GM23338 (cell line): ENCODE results near the gene FOXF1. TPM values are rescaled to one million over a fixed set of nuclear protein-coding genes. Genes with fewer than 3 reads are reported as not detected.

Source experiments
- ATAC-seq: fragments of 200-7000 bp; cut with Tn5 transposase; 3 replicates; pipeline ENCODE4 v1.9.1; 2020
- DNase-seq: peaks from one replicate; pipeline ENCODE4 v3.0.0-alpha.2; 2015; ENCODE audit warnings: low spot score
- H2AFZ ChIP-seq: fragments of 200-600 bp; sonication (generic); 2 replicates; pipeline ENCODE4 v1.8.0; 2016; ENCODE audit warnings: antibody characterized with exemption, mild to moderate bottlenecking, moderate library complexity
- H3F3A ChIP-seq: fragments of 200-600 bp; sonication (generic); replicated peaks from 2 replicates; pipeline ENCODE4 v1.8.0; 2017; ENCODE audit warnings: antibody characterized with exemption, mixed run types, low read depth
- H3K27ac ChIP-seq: fragments of 200-600 bp; sonication (generic); 2 replicates; pipeline ENCODE4 v1.6.1; 2016; ENCODE audit warnings: low read depth
- H3K27me3 ChIP-seq: fragments of 200-600 bp; sonication (generic); 2 replicates; pipeline ENCODE4 v1.8.0; 2016; ENCODE audit warnings: mild to moderate bottlenecking, mixed run types, moderate library complexity; ENCODE audit not compliant: insufficient read depth
- H3K36me3 ChIP-seq: fragments of 200-600 bp; sonication (generic); 2 replicates; pipeline ENCODE4 v1.8.0; 2016; ENCODE audit warnings: mild to moderate bottlenecking; ENCODE audit not compliant: insufficient read depth
- H3K4me1 ChIP-seq: fragments of 200-600 bp; sonication (generic); 2 replicates; pipeline ENCODE4 v1.8.0; 2016; ENCODE audit warnings: mild to moderate bottlenecking, moderate library complexity; ENCODE audit not compliant: insufficient read depth
- H3K4me2 ChIP-seq: fragments of 200-600 bp; sonication (generic); 2 replicates; pipeline ENCODE4 v1.7.1; 2017; ENCODE audit warnings: mixed run types
- H3K4me3 ChIP-seq: fragments of 200-600 bp; sonication (generic); 2 replicates; pipeline ENCODE4 v1.6.1; 2016; ENCODE audit warnings: mixed run types
- H3K79me2 ChIP-seq: fragments of 200-600 bp; sonication (generic); replicated peaks from 2 replicates; pipeline ENCODE4 v1.8.0; 2017; ENCODE audit warnings: mild to moderate bottlenecking; ENCODE audit not compliant: insufficient read depth
- H3K9me2 ChIP-seq: fragments of 200-600 bp; sonication (generic); 2 replicates; pipeline ENCODE4 v1.8.0; 2017; ENCODE audit not compliant: insufficient read depth
- H4K20me1 ChIP-seq: fragments of 200-600 bp; sonication (generic); replicated peaks from 2 replicates; pipeline ENCODE4 v1.8.0; 2017; ENCODE audit warnings: mild to moderate bottlenecking; ENCODE audit not compliant: insufficient read depth
- H3K27ac Mint-ChIP-seq: 2 replicates; pipeline ENCODE4 v1.8.0; 2020; ENCODE audit warnings: inconsistent platforms, mild to moderate bottlenecking, moderate library complexity, mixed read lengths
- H3K27me3 Mint-ChIP-seq: 3 replicates; pipeline ENCODE4 v1.8.0; 2022; ENCODE audit warnings: low read depth, mild to moderate bottlenecking, moderate library complexity, mixed read lengths, inconsistent platforms; ENCODE audit not compliant: insufficient read depth, poor library complexity
- H3K36me3 Mint-ChIP-seq: 3 replicates; pipeline ENCODE4 v1.8.0; 2021; ENCODE audit warnings: low read depth, mild to moderate bottlenecking, inconsistent platforms, moderate library complexity, mixed read lengths
- H3K4me1 Mint-ChIP-seq: 3 replicates; pipeline ENCODE4 v1.8.0; 2020; ENCODE audit warnings: mild to moderate bottlenecking, inconsistent platforms, mixed read lengths
- H3K4me3 Mint-ChIP-seq: 3 replicates; pipeline ENCODE4 v1.8.0; 2021; ENCODE audit warnings: moderate library complexity, mild to moderate bottlenecking, inconsistent platforms, mixed read lengths
- H3K9me3 Mint-ChIP-seq: 3 replicates; pipeline ENCODE4 v1.8.0; 2020; ENCODE audit warnings: moderate library complexity, mild to moderate bottlenecking, inconsistent platforms, mixed read lengths
- CREB1 ChIP-seq: fragments of 250-450 bp; sonication (Bioruptor Pico); IDR thresholded peaks from 2 replicates; pipeline ENCODE4 v1.5.0; 2020; ENCODE audit warnings: low read depth, mild to moderate bottlenecking, moderate library complexity
- EZH2 ChIP-seq: fragments of 200-600 bp; sonication (generic); IDR thresholded peaks from one replicate; pipeline ENCODE4 v1.8.0; 2017; ENCODE audit warnings: antibody characterized with exemption, mild to moderate bottlenecking, low read depth; ENCODE audit not compliant: unreplicated experiment
- EZH2phosphoT487 ChIP-seq: fragments of 200-600 bp; sonication (generic); IDR thresholded peaks from one replicate; pipeline ENCODE4 v1.8.1; 2018; ENCODE audit warnings: antibody characterized with exemption; ENCODE audit not compliant: unreplicated experiment
- JUNB ChIP-seq: IDR thresholded peaks from one replicate; pipeline ENCODE4 v1.6.1; 2016; ENCODE audit warnings: antibody characterized with exemption; ENCODE audit not compliant: unreplicated experiment
- NANOG ChIP-seq: IDR thresholded peaks from 2 replicates; pipeline ENCODE4 v1.6.1; 2016; ENCODE audit warnings: antibody characterized with exemption, borderline replicate concordance
- POLR2AphosphoS5 ChIP-seq: IDR thresholded peaks from 2 replicates; pipeline ENCODE4 v1.6.1; 2016; ENCODE audit warnings: antibody characterized with exemption, low read depth
- ZNF114 ChIP-seq: fragments of 250-450 bp; sonication (Bioruptor Pico); IDR thresholded peaks from 2 replicates; pipeline ENCODE4 v1.5.0; 2020; ENCODE audit warnings: mild to moderate bottlenecking, moderate library complexity
- ZNF331 ChIP-seq: fragments of 250-450 bp; sonication (Bioruptor Pico); IDR thresholded peaks from 2 replicates; pipeline ENCODE4 v1.5.0; 2020; ENCODE audit warnings: low read depth, mild to moderate bottlenecking, moderate library complexity
- polyA plus RNA-seq: library from polyadenylated mRNA; unstranded; fragments of >200 nt; fragmentation: Nextera tagmentation; extraction: Ambion mirVana; gene quantifications from 2 replicates; pipeline ENCODE4 v1.2.1, GENCODE V29; 2016
- total RNA-seq: library from RNA; depleted of rRNA; stranded (reverse); fragments of >200 nt; shearing (Covaris generic); gene quantifications from 2 replicates; pipeline ENCODE4 v1.2.3, GENCODE V29; 2014
- TF ChIP-seq, protein P1 (sequence below): fragments of 250-450 bp; sonication (Bioruptor Pico); IDR thresholded peaks from 2 replicates; pipeline ENCODE4 v1.5.0; 2020; ENCODE audit warnings: mild to moderate bottlenecking, moderate library complexity
- TF ChIP-seq, protein P2 (sequence below): IDR thresholded peaks from one replicate; pipeline ENCODE4 v1.6.1; 2018; ENCODE audit warnings: antibody characterized with exemption; ENCODE audit not compliant: unreplicated experiment
- TF ChIP-seq, protein P3 (sequence below): IDR thresholded peaks from 2 replicates; pipeline ENCODE4 v1.6.1; 2016; ENCODE audit warnings: antibody characterized with exemption

The FOXF1 gene
- total and polyA plus RNA-seq, 2 experiments from 2014 or later: 0.10 to 0.15 TPM

DNA sequence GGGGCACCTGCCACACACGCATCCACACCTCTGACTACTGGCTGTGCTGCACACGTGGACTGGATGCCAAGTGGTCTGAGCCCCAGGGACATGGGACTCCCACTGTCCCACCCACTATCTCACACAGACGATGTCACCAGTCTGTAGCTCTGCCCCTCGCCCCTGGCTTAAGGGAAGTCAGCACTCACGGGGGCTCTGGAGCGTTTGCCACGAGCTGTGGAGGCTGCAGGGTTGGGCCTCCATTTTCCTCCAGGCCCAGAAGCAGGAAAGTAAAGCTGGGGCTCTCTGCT lies 22.1 kb downstream of the FOXF1 start (continued):
- TF ChIP-seq, protein P1, sequence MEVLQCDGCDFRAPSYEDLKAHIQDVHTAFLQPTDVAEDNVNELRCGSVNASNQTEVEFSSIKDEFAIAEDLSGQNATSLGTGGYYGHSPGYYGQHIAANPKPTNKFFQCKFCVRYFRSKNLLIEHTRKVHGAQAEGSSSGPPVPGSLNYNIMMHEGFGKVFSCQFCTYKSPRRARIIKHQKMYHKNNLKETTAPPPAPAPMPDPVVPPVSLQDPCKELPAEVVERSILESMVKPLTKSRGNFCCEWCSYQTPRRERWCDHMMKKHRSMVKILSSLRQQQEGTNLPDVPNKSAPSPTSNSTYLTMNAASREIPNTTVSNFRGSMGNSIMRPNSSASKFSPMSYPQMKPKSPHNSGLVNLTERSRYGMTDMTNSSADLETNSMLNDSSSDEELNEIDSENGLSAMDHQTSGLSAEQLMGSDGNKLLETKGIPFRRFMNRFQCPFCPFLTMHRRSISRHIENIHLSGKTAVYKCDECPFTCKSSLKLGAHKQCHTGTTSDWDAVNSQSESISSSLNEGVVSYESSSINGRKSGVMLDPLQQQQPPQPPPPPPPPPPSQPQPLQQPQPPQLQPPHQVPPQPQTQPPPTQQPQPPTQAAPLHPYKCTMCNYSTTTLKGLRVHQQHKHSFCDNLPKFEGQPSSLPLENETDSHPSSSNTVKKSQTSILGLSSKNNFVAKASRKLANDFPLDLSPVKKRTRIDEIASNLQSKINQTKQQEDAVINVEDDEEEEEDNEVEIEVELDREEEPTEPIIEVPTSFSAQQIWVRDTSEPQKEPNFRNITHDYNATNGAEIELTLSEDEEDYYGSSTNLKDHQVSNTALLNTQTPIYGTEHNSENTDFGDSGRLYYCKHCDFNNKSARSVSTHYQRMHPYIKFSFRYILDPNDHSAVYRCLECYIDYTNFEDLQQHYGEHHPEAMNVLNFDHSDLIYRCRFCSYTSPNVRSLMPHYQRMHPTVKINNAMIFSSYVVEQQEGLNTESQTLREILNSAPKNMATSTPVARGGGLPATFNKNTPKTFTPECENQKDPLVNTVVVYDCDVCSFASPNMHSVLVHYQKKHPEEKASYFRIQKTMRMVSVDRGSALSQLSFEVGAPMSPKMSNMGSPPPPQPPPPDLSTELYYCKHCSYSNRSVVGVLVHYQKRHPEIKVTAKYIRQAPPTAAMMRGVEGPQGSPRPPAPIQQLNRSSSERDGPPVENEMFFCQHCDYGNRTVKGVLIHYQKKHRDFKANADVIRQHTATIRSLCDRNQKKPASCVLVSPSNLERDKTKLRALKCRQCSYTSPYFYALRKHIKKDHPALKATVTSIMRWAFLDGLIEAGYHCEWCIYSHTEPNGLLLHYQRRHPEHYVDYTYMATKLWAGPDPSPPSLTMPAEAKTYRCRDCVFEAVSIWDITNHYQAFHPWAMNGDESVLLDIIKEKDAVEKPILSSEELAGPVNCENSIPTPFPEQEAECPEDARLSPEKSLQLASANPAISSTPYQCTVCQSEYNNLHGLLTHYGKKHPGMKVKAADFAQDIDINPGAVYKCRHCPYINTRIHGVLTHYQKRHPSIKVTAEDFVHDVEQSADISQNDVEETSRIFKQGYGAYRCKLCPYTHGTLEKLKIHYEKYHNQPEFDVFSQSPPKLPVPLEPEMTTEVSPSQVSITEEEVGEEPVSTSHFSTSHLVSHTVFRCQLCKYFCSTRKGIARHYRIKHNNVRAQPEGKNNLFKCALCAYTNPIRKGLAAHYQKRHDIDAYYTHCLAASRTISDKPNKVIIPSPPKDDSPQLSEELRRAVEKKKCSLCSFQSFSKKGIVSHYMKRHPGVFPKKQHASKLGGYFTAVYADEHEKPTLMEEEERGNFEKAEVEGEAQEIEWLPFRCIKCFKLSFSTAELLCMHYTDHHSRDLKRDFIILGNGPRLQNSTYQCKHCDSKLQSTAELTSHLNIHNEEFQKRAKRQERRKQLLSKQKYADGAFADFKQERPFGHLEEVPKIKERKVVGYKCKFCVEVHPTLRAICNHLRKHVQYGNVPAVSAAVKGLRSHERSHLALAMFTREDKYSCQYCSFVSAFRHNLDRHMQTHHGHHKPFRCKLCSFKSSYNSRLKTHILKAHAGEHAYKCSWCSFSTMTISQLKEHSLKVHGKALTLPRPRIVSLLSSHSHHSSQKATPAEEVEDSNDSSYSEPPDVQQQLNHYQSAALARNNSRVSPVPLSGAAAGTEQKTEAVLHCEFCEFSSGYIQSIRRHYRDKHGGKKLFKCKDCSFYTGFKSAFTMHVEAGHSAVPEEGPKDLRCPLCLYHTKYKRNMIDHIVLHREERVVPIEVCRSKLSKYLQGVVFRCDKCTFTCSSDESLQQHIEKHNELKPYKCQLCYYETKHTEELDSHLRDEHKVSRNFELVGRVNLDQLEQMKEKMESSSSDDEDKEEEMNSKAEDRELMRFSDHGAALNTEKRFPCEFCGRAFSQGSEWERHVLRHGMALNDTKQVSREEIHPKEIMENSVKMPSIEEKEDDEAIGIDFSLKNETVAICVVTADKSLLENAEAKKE (CRISPR knock-in tag): no peak
- TF ChIP-seq NANOG: no peak
- no peak for TF ChIP-seq EZH2

DNA sequence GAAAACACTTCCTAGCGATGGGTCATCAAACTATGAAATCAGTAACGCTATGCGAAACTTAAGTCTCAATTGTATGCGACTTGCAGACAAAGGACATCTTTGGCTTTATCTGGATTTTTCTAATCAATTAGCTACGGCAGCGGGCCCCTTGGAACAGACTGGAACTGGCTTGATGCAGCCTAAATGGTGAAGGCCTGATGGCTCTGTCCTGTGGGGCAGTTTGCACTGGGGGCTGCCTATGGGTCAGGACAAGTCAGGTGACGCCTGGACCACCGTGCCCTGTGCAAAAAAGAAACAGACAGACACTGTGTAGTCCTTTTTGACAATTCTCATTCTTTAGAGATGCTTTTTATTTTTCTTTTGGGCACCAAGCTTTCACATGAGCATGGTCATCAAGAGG lies 22.7 kb downstream of the FOXF1 start:
- Mint-ChIP-seq H3K36me3 (peaks cover 11% of the 10 kb centered on the region; the same call in 1 of the 3 replicates), H3K27ac (no peak overlapping the region), H3K9me3 (peaks cover 5% of the 10 kb centered on the region; the same call in 2 of the 3 replicates), H3K4me1 (no peaks in the 10 kb centered on the region), H3K27me3 (peaks cover 6% of the 10 kb centered on the region), H3K4me3 (no peak overlapping the region)
- Histone ChIP-seq H3K4me3 (no peak overlapping the region), H4K20me1 (no peaks in the 10 kb centered on the region), H3K4me1 (0 out of 2 replicates have a peak, but pooled peaks cover 3% of the 10 kb centered on the region), H3K9me2 (no peaks in the 10 kb centered on the region), H3K4me2 (no peak overlapping the region), H3F3A (no peaks in the 10 kb centered on the region), H3K27ac (no peak overlapping the region), H3K27me3 (no peaks in the 10 kb centered on the region), H3K79me2 (no peaks in the 10 kb centered on the region), H3K36me3 (no peaks in the 10 kb centered on the region), H2AFZ (no peak overlapping the region)
- ATAC-seq (no peak), DNase-seq (no peak)
- TF ChIP-seq, protein P2, sequence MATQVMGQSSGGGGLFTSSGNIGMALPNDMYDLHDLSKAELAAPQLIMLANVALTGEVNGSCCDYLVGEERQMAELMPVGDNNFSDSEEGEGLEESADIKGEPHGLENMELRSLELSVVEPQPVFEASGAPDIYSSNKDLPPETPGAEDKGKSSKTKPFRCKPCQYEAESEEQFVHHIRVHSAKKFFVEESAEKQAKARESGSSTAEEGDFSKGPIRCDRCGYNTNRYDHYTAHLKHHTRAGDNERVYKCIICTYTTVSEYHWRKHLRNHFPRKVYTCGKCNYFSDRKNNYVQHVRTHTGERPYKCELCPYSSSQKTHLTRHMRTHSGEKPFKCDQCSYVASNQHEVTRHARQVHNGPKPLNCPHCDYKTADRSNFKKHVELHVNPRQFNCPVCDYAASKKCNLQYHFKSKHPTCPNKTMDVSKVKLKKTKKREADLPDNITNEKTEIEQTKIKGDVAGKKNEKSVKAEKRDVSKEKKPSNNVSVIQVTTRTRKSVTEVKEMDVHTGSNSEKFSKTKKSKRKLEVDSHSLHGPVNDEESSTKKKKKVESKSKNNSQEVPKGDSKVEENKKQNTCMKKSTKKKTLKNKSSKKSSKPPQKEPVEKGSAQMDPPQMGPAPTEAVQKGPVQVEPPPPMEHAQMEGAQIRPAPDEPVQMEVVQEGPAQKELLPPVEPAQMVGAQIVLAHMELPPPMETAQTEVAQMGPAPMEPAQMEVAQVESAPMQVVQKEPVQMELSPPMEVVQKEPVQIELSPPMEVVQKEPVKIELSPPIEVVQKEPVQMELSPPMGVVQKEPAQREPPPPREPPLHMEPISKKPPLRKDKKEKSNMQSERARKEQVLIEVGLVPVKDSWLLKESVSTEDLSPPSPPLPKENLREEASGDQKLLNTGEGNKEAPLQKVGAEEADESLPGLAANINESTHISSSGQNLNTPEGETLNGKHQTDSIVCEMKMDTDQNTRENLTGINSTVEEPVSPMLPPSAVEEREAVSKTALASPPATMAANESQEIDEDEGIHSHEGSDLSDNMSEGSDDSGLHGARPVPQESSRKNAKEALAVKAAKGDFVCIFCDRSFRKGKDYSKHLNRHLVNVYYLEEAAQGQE: no peak
- TF ChIP-seq, protein P3, sequence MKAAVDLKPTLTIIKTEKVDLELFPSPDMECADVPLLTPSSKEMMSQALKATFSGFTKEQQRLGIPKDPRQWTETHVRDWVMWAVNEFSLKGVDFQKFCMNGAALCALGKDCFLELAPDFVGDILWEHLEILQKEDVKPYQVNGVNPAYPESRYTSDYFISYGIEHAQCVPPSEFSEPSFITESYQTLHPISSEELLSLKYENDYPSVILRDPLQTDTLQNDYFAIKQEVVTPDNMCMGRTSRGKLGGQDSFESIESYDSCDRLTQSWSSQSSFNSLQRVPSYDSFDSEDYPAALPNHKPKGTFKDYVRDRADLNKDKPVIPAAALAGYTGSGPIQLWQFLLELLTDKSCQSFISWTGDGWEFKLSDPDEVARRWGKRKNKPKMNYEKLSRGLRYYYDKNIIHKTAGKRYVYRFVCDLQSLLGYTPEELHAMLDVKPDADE: no peak
- TF ChIP-seq ZNF114 (CRISPR knock-in tag) (no peak), JUNB (no peak), EZH2phosphoT487 (no peak), EZH2 (no peak), POLR2AphosphoS5 (no peak), ZNF331 (no peak), CREB1 (CRISPR knock-in tag) (no peak)
